ENCODE data around the gene IGFBP1.

IGFBP1 gene

DNA sequence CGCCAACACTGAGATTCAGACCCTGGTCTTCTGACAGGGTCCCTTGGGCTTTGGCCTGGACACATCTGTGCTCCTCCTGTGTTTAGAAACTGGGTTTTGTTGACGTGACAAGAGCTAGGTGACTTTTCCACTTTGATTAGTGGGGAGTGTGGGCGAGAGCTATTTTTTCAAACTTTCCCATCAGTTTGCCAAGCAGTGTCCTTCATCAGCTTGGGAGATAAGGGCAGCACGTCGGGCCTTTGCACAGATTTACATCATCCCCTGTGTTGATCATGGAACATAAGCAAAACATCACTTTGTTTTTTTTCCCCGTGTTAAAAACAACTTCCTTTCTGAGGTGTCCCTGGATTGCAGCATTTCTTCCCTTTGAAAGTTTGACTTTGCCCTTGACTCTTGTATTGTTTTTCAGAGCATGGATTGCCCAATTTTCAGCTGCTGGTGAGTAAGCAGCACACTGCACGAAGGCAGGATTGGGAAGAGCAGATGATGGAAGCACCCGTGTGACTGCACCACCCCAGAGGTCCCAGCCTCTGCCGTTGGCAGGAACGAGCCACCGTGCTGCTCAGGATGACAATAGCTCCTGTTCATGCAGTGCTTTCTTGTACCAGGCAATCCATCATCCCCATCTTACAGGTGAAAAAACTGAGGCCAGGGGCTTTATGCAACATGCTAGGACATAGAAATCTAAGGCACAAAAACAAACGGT lies 6.4 kb upstream of the IGFBP1 start:
- no peak for DNase-seq

DNA sequence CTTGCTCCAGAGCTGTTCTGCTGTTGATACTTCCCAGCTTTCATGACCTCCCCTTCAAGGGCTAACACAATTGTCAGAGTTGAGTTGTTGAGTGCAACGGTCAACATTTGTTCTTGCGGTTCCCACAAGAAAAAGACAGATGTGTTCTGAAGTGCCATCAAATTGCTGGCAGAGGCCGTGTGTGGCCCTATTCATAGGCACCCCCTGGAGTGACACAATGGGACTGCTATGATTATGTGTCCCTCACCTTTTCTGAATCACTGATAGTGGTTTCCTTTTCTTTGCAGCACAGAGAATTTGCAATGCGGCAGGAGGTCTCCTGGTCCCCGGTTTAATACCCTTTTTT lies 5.8 kb upstream of the IGFBP1 start:
- no peak for DNase-seq

DNA sequence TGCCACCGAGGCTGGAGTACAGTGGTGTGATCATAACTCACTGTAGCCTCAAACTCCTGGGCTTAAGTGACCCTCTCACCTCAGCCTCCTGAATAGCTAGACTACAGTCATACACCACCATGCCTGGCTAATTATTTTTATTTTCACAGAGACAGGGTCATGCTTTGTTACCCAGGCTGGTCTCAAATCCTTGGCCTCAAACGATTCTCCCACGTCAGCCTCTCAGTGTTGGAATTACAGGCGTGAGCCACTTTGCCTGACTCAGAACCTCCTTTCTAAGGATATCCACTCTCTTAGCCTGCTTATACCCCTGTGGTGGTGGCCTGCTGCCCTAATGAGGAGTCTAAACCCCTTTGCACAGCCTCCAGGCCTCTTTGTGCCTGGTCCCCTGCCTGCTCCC lies 4.2 kb upstream of the IGFBP1 start:
- no peak for DNase-seq

DNA sequence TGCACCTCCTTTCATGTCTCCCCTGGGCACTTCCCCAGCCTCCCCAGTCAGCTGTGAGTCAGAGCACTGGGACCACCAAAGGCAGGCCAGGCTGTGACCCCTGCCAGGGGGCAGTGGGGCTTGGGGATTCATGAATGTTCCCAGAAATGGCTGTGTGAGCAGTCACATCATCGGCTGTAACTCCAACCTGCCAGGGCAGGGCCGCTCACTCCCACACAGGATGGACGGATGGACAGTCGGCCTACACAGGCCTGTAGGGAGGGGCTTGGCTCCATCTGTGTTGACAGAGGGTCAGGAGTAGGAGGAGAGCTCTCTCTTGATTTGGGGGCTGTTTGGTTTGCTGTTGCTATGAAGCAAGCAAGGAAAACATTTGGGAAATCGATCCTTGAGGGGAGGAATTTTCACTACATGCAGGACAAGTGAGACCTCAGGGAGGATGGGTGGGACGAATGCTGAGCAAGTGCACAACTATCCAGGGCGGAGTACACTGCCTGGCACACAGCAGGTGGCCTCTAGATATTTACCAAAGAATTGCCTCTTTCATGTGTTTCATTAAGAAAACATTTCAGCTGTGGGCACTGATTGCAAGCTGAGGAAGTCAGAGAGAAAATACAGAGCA lies 2.9 kb upstream of the IGFBP1 start:
- no peak for DNase-seq

DNA sequence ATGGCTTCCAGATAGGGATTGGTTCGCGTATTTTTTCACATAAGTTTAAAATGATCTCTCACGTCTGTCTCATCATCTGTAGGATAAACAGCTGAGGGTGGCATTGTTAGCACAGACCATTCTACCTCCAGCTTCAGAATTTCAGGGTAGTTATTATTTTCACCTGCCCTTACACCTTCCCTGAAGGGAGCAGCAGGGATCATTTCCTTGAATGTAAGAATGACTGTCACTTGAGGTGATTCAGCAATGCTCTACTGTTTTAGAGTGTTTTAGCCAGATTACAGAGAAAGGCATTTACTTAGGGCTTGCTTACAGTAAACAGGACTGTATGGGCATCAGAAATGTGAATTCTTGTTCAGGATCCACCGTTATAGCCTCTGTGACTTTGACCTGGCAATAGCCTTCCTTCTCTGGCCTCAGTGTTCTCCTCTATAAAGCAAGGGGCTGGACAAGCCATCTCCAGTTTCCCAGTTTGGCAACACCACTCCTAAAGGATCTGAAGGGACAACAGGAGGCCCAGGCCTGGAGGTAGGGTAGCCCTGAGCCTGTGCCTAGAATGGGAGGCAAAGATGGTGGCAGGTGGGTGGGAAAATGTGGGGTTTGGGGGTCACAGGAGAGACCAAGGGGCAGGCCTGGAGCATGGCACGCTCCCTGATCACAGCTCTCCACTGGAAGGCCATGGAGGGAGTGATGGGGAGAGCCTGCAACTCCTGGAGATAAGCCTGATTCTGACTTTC lies 1.2 kb upstream of the IGFBP1 start:
- no peak for DNase-seq

DNA sequence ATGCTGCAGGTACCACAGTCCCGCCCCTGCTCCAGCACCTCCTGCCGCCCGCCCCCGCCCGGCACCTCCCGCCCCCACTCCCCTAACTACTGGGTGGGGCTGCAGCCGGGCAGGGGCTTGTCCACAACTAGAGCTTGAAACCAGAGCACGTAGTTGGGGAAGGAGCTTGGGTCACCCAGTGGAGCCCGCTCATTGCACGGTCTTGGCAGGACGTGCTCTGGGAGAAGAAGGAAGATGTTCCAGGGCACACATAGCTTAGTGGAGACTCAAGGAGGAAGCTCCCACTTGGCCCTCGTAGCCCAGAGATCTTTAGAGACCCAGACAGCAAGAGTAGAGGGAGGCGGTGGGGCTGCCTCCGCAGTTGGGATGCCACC lies 692 bp downstream of the IGFBP1 start:
- DNase-seq, result no peak

DNA sequence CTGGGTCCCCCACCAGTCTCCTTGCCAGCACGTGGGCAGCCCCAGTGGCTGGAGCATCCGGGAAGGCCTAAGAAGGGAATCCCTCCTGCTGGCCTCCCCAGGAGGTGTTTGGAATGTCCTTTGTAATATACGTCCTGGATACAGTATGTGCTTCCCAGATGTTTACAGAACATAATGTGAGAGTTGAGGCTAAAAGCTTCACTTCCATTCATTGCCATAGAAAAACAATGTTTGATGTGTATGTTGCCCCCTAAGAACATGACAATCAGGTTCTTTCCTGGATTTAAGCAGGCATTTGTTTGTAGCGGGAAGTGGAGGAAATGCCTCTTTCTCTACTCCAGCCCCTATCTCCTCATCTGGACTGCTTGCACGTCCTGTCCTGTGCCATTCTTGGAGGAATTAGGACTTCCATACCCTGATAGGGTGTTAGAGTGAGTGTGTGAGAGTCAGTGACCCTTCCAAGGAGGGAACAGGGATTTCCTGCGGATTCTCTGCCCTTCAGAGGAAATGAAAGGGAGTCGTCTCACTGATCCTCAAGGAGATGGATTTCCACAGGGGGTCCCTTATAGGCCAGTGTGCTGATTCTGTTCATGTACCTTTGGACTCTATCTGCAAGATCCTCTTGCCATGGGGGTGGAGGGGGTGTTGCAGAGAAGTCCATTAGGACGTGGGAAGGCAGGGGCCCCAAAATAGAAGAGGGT lies 1.2 kb downstream of the IGFBP1 start:
- no peak for DNase-seq

GRCh38 chr7:45890125-45890901 lies 2.0 kb downstream of the IGFBP1 start:
- no peak for DNase-seq

DNA sequence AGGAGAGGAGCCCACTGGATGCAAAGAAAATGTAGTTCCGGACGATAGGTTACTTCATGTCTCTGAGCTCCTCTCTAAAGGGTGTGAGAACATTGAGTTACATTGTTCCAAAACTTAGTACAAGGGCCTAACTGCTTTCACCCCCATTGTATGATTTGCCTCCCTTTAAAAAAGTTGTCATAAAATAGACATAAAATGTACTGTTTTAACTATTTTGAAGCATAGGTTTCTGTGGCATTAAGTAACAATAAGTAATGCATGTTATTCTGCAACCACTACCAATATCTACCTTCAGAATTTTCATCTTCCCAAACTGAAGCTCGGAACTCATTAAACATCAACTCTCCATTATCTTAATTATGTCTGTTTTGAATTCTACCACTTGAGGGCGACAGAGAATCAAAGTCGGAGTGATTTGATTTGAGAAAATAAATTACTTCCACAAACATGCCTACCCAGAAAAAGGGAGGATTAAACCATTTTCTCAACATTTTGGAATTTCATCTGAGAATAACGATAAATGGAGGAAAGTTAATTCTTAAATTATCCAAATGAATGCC lies 2.7 kb downstream of the IGFBP1 start:
- DNase-seq, result peak; percentile 7

DNA sequence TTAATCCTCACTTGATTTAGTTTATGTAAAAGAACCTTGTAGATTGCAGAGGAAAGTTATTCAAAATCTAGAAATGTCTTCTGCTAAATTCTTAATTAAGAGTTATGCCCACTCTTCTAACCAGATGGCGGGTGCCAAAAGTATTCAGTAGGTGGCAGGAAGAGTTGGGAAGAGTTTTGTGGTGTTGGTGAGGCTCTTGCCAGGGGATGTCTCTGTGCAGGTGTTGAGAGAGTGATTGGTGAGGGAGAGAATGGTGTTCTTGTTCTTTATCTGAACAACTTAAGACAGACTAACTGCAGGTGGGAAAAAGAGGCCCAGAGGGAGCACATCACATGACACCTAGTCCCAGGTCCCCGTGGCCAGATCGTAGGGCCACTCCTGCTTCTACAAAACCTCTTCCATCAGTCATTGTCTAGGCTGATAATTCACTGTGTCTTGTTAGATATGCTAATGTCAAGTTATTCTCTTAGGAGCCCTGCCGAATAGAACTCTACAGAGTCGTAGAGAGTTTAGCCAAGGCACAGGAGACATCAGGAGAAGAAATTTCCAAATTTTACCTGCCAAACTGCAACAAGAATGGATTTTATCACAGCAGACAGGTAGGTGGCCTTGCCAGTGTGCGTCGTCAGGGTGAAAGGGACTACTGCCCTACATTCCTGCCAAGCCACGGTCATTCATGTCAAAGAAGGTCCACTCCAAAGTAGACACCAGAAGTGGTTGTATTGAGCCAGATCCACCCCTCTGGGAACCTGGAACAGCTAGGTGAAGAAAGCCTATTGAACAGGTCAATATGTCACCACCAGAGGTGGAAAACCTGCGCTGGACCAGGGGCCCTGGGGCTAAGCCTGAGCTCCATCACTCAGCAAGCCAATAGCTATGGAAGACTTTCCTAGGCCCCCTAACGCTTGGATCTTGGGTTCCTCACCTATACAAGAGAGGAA lies 3.4 kb downstream of the IGFBP1 start:
- no peak for DNase-seq

DNA sequence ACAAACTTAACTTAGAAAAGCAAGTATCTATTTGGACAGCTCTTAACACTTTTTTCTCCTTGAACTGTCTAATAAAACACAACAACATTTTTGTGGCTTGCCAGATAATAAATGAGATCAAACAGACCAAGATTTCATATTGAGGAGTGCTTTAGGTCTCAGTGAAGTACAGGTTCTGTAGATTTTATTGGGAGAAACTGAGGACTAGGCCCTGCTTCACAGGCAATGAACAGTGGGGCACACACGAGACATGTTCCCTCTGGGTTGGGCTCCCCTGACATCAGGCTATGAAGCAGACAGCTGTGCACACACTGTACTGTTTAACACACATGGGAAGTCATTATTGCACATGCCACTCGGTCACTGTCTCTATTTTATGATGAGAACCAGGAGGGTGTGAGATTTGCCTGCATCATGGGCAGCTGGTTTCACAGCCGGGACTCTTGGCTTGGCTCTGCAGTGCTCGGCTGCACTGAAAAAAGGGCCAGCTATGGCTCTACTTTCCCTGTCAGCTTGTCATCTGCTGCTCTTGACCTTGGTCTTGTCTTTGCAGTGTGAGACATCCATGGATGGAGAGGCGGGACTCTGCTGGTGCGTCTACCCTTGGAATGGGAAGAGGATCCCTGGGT lies 4.2 kb downstream of the IGFBP1 start:
- DNase-seq, result no peak

DNA sequence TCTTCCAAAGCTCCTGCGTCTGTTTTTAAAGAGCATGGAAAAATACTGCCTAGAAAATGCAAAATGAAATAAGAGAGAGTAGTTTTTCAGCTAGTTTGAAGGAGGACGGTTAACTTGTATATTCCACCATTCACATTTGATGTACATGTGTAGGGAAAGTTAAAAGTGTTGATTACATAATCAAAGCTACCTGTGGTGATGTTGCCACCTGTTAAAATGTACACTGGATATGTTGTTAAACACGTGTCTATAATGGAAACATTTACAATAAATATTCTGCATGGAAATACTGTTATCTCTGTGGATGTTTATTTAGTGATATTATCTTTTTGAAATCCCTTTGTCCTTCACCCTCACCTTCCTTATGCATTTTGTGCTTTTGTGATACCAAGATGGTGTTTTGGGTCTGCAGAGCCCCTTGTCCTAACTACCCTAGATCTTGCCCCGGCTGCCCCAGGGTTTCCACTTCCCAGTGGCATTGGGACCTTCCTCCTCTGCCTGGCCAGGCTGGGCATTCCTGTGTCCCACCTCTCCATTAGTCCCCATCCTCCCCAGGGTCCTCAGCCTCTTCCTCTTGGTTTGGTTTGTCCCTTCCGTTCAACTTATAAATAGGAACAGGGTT lies 5.2 kb downstream of the IGFBP1 start:
- no peak for DNase-seq

- no peak for DNase-seq
Observed at GRCh38 chr7:45893996-45894664, 5.8 kb downstream of the IGFBP1 start.

DNA sequence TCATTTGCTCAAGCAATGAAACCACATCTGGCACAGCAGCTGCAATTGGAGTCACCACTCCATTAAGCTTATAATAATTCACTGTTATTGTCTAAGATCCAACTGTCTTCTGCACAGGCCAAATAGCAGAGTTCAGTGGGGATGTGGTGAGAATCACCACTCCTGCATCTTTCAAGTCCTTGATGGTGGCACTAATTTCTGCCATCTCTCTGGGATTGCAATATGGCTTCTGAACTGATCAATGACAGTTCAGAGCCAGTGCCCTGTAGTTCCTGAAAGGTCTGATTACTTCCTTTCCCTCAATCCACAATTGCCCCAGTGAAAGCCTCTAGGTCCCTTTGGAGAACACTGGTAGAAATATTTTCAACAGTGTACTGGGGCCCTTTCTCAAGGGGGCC lies 6.4 kb downstream of the IGFBP1 start:
- DNase-seq, result no peak

GRCh38 chr7:45897042-45897690 lies 8.9 kb downstream of the IGFBP1 start:
- DNase-seq, result no peak

GRCh38 chr7:45898222-45898621 lies 9.9 kb downstream of the IGFBP1 start:
- DNase-seq, result no peak

DNA sequence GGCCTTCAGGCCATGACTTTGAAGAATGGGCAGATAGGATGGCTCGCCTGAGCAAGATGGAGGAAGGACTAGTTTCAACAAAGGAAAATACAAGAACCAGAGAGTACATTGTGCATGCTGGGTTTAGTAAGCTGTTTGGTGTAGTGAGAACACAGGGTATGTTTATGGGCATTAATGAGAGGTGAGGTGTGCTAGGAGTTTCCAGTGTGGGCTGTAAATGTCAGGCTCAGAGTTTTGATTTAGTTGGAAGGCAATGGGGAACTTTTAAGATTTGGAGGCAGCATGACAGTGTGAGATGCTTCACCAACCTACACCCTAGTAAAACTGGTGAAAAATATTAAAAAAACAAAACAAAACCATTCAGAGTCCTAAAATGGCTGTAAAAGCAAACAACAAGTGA lies 13.3 kb downstream of the IGFBP1 start:
- no peak for DNase-seq

DNA sequence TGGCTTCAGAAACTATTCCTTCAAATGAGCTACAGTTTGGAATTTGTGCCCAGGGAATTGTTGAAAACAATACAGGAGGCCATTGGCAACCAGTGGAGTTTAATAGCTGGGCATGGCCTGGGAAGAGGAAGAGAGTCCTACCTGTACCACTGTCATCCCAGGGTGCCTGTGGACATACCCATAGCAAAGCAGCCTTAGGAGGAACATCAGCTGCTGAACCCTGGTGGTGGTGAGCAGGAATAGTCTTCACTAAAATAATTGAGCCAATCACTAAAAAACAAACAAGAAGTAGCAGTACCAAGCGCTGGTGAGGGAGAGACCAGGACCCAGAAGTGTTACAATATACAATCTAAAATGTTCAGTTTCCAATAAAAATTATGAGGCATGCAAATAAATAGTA lies 14.5 kb downstream of the IGFBP1 start:
- DNase-seq, result no peak

GRCh38 chr7:45909561-45909960 lies 21.3 kb downstream of the IGFBP1 start:
- DNase-seq, result no peak
